NCI-H2107 treated with DMSO at 0.1 percent for 48 hours (cell line): ENCODE measurements around the gene NRIP2.
"Not testable (repeated sequence)": the region's sequence is repeated elsewhere in the genome, so short reads cannot be mapped to it uniquely, and the experiment has no call there.

Source experiments
- DNase-seq: peaks from one replicate; lab custom pipeline; 2025; ENCODE audit not compliant: unreplicated experiment; lab: John Stamatoyannopoulos, UW

NRIP2 gene, protein sequence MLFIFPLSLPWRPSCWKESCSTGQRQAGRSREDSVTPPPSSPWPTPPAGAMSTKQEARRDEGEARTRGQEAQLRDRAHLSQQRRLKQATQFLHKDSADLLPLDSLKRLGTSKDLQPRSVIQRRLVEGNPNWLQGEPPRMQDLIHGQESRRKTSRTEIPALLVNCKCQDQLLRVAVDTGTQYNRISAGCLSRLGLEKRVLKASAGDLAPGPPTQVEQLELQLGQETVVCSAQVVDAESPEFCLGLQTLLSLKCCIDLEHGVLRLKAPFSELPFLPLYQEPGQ

DNA sequence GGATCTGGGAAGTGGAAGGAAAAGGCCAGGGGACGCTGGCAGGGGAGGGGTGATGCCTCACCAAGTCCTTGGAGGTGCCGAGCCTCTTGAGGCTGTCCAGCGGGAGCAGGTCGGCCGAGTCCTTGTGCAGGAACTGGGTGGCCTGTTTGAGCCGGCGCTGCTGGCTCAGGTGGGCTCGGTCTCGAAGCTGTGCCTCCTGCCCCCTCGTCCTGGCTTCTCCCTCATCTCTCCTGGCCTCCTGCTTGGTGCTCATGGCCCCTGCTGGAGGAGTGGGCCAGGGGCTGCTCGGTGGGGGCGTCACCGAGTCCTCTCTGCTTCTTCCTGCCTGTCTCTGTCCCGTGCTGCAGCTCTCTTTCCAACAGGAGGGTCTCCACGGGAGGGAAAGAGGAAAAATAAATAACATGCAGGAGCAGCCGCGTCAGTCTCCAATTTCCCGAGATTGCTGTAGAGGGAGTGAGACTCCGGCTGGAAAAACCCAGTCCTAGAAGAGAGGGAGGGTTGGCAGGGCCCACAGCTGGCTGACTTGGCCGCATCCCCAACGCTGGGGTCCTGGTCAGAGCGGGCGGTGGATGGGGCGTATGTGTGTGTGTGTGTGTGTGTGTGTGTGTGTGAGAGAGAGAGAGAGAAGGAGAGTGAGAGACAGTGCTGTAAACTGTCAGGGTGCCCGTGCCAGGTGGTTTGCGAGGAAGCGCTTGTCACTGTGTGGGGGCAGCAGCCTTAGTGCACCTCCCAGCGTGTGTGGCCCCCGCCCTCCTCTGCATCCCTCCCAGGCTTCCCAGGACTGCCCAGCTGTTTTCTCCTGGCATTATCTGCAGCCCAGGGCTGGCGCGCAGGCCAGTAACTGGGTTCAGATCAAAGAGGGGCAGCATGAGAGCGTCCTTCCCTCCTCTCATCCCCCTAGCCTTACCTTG, at the start of gene NRIP2:
Gene NRIP2, minus strand, starts transcription at position 455 of the 911 bp plus-strand sequence. Its CDS starts 52 bp downstream, at position 403.
- peak; percentile 66 for DNase-seq

DNA sequence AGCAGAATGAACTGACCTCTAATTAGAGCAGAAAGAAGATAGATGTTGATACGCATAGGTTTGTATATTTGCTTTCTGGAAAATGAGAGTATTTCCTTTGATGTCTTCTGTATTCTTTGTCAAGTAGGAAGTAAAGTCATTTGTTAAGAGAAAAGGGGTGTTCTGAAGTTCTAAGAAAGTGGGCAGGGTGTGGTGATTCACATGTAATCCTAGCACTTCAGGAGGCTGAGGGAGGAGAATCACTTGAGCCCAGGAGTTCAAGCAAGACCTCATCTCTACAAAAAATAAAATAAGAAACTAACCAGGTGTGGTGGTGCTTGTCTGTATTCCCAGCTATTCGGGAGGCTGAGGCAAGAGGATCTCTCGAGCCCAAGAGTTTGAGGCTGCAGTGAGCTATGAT, 45.0 kb upstream of the NRIP2 start:
- DNase-seq, result no peak

- peak; percentile 97 for DNase-seq
Measured at GRCh38 chr12:2877953-2878732, 43.3 kb upstream of the NRIP2 start.

GRCh38 chr12:2877047-2877952, 42.5 kb upstream of the NRIP2 start, which contains the start of the genes FOXM1 and RHNO1:
Gene FOXM1, minus strand, starts transcription at chr12:2877174. Its CDS starts 2,696 bp downstream, at chr12:2874478.
Gene RHNO1, plus strand, starts transcription at chr12:2877223. Its CDS starts 8,144 bp downstream, at chr12:2885367.
- peak; percentile 79 for DNase-seq

- DNase-seq, result no peak
Measured at GRCh38 chr12:2876431-2877046, 41.7 kb upstream of the NRIP2 start.

GRCh38 chr12:2868986-2869632, 34.3 kb upstream of the NRIP2 start:
- not testable (repeated sequence) for DNase-seq

- no peak for DNase-seq
Measured at GRCh38 chr12:2864198-2864597, 29.4 kb upstream of the NRIP2 start.

DNA sequence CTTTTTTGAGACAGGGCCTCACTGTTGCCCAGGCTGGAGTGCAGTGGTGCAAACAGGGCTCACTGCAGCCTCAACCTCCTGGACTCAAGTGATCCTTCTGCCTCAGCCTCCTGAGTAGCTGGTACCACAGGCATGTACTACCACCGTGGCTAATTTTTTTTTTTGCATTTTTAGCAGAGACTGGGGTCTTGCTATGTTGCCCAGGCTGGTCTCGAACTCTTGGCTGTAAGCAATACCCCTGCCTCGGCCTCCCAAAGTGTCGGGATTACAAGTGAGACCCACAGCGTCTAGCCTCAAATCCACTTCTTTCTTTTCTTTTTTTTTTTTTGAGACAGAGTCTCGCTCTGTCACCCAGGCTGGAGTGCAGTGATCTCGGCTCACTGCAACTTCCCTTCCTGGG, 28.6 kb upstream of the NRIP2 start:
- DNase-seq, result not testable (repeated sequence)

GRCh38 chr12:2862876-2863275, 28.0 kb upstream of the NRIP2 start:
- no peak for DNase-seq

DNA sequence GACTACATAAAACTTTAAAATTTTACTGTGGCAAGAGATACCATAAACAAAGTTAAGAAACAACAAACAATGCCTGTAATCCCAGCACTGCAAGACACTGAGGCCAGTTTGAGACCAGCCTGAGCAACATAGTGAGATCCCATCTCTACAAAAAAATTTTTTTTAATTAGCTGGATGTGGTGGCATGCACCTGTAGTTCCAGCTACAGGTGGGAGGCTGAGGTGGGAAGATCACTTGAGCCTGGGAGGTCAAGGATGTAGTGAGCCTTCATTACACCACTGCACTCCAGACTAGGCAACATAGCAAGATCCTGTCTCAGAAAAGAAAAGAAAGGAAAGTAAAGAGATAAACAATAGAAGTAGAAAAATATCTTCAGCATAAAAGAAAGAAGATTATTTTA, 25.3 kb upstream of the NRIP2 start:
- DNase-seq, result no peak

GRCh38 chr12:2858944-2859421, 24.1 kb upstream of the NRIP2 start:
- no peak for DNase-seq

DNA sequence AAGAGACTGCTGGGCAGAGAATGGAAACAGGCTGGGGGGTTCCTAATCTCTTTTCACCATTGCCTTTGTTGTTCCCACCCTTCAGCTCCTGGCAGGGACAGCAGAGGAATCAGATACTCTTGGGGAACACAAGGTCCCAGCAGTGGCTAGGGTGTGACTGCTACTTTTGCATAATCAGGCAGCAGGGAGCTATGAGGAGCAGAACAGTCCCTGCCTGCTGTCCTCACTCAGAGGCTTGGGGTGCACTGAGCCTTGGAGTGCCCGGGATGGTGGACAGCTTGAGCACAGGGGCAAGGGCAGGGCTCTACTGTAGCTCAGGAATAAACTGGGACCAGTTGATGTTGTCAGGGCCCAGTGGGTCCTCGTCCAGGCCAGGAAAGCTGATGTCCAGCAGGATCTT, 23.5 kb upstream of the NRIP2 start:
- DNase-seq, result no peak

- no peak for DNase-seq
Measured at GRCh38 chr12:2857576-2857975, 22.7 kb upstream of the NRIP2 start.

DNA sequence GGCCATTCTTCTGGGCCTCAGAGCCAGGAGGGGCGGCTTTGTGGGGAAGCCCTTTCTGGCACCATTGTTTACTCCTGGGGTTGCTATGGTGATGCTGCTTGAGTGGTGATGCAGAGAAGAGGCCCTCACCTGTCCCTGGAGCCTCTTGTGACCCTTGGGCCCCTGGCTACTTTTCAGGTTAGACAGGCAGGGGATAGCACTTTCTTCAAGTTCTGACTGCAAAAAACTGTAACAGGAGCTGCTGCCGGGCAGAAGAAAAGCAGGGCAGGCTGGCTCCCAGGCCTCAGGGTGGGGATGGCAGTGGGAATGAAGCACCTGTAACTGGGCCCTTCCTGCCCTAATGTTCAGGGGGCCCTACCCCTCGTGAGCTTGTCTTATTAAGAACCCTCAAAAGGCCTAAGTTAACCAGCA, 22.2 kb upstream of the NRIP2 start, which contains the start of gene TEX52:
Gene TEX52, minus strand, starts transcription at position 19 of the 411 bp plus-strand sequence. Its CDS starts 13 bp downstream, at position 6.
- DNase-seq, result no peak

GRCh38 chr12:2856051-2856450, 21.2 kb upstream of the NRIP2 start:
- no peak for DNase-seq

DNA sequence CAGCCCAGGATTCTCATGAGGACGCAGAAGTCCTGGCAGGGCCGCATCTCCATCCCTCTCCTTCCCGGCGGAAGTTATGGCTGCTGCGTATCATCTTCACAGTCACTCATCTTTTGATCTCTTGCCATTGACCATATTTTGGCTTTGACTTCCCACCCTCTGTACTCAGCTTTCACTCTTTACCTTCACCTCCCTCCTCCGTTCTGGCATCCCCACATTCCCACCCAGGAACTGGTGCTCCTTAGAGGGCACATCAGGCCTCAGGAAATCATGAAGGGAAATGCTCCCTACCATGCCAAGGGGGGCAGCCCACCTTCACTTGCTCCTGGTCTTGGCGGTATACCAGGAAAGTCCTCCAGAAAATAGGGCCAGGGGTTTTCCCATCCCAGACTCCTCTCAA, 20.7 kb upstream of the NRIP2 start:
- DNase-seq, result no peak

GRCh38 chr12:2854669-2855453, 20.0 kb upstream of the NRIP2 start:
- DNase-seq, result no peak

DNA sequence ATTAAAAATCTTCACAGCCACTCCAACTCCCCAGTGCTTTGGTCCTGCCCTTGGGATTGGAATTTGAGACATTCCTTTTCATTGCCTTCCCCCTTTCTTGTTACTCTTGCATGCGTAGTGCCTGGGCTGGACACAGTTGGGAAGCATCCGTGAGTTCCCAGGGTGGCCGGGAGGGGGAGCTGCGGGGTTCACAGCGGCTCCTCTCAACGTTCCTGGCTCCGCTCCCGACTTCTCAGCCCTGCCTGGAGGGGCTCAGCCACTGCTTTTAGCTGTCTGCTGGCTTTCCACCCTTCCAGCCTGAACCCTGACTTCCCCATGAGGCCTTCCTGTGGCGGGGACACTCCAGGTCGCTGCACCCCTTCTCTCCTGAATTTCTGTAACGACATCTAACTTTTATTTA, 18.8 kb upstream of the NRIP2 start:
- peak; percentile 33 for DNase-seq
